ENCODE data around the gene EVA1A.

DNA sequence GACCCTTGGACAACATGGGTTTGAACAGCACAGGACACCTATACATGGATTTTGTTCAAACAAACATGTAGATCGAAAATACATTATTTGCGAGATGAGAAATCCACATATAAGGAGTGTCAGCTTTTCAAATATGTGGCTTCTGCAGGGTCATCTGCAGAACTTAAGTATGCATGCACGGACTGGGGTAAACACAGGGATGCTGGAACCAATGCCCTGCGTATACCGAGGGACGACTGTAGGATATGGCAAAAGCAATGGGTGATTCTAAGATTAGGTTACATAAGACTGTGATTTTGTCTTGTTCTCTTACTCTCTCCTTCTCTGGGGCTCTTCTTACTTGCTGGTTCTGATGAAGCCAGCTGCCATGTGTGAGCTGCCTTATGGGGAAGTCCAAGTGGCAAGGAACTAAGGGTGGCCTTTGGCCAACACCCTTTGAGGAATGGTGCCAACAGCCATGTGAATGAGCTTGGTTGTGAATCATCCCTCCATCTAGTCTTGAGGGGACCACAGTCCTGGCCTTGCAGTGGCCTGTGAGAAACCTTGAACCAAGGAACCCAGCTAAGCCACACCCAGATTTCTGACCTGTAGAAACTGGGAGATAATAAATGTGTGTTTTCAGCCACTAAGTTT is 66.5 kb downstream of the EVA1A start:
- TF ChIP-seq CTCF (IDR thresholded peaks at IDR 0.05; ENCODE audit: low read depth, low read length, poor library complexity, severe bottlenecking) (no peak), EZH2phosphoT487 (IDR thresholded peaks at IDR 0.05; ENCODE audit: borderline replicate concordance, low read length) (no peak)

Data from DOHH2 (cell line).